Measurements from ENCODE around the gene MMP13.
"Not testable (repeated sequence)": the region's sequence is repeated elsewhere in the genome, so short reads cannot be mapped to it uniquely, and the experiment has no call there.

Gene MMP13

DNA sequence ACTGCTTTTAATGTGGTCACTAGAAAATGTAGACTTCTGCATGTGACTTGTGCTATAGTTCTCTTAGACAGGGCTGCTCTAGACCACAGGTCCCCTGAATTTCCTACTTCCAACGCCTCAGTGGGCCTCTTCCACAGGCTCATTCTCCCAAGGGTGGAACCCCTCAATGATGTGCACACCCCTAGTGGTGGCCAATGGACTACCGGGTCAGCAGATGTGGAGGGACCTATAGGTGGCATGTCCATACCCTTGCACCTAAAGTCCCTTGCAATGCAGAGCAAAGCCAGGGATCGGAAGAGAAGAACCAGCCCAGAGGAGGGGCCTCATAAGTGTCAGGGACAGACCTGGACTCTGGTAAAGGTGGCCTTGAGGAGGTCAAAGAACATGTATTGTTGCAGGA lies 20.0 kb downstream of the MMP13 start:
- no peak for DNase-seq (ENCODE audit: low spot score)

DNA sequence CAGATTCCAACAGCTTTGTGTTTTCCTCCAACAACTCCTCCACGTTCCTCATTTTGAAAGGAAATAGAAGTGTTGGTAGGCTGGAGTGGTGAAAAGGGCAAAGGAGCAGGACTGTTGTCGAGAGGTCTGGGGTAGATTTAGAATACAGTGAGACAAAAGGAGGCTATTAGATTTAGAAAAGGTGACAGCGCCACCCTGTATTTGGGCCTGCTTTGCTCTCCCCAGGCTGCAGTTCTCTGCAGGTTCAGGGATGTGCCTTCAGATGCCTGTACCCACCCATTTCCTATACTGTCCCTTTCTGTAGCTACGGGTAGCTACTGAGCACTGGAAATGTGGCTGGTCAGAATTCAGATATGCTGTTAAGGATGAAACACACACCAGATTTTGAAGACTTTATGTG lies 20.8 kb downstream of the MMP13 start:
- no peak for DNase-seq (ENCODE audit: low spot score)

DNA sequence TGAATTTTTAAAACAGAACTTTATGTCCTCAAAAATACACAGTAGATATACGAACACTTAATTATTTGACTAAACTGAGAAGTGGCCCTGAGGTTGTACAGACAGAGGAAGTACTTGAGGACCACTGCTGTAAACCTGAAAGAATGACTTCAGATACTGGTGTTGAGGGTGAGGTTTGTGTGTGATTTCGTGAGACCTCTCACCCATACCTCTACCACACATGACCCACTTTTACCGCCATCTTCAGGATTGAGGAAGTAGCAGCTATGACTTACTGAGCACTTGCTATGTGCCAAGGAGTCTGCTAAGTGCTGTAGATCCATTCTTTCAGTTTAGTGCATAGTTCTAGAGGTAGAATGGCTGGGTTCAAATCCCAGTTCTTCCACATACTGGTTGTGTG lies 21.9 kb downstream of the MMP13 start:
- DNase-seq (ENCODE audit: low spot score), result no peak

DNA sequence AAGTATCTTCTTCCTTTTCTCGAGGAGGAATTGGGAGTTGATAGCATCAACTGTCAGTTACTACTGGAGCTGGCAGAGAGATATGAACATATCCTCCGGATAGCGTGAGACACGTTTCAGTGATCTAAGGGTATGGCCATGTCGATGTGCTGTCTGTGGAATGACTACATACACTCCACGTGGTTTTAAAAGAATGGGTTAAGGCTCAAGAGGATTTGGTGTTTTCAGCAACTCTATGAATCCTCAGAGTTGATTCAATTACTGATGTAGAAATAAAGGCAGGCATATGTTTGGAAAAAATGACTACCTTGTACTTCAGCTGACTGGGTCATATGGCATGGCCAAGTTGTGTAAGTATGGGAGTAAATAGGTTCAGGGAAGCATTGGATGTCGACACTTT lies 22.9 kb downstream of the MMP13 start:
- DNase-seq (ENCODE audit: low spot score), result no peak

DNA sequence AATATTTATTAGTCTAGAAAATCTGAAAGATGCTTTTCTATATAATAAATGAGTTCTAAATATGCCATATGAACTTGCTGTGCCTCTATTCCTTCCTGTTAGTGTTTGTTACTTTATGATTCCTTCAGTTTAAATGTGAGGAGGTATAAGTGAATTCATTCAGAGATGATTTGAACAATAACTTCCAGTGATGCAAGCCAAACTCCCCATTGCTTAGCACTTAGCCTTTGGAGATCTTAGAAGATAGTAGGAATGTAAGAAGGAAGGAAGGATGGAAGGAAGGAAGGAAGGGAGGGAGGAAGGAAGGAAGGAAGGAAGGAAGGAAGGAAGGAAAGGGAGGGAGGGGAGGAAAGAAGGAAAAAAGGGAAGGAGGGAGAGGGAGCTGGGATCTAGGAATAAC lies 25.1 kb downstream of the MMP13 start:
- no peak for DNase-seq (ENCODE audit: low spot score)

DNA sequence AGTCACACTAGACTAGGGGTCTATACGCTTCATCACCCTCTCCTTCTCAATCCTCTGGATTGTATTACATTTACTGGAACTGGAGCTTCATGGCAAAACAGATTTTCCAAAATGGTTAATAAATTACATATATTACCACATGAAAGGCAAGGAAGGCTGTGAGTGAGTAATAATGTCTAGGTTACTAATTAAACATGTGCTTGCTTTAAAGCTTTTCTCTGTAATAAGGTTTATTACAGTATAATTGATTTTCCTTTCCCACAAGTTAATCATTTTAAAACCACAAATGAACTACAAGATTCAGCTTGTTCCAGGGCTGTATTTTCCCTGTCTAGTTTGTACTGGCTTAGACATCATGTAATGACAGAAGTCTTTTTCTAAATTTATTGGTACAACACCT lies 25.6 kb downstream of the MMP13 start:
- DNase-seq (ENCODE audit: low spot score), result no peak

DNA sequence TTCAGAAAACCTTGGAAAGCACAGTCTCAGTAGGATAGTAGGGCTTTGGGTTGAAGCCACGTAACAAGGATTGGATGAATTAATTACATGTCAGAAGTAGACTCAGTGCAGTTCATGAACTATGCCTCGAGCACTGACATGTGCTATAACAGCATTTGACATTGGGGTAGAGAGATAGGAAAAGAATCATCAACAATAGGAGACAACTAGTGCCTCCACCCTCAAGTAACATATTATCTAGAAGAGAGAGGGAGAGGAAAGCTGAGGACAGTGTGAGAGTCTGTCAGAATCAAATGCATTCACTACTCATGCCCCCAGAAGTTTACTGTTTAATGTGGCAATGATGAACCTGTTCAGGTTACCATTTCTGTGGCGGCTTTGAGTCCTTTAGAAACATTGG lies 26.4 kb downstream of the MMP13 start:
- no peak for DNase-seq (ENCODE audit: low spot score)

DNA sequence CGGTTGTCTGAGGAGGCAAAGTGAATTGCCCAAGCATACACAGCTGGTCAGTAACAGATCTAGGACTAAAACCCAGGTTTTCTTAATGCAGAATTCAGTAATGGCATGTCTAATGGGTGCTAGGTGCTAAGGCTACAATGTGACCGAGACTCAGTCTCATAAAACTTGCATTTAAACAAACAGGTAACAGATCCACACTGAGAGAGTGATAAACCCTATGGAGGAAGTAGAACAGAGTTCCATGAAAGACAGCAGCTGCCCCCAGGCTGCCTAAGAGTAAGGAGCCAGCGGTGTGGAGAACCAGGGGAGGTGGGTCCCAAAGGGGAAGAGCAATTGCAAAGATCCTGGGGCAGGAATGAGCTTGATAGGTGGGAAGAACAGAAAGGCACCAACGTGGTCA lies 27.3 kb downstream of the MMP13 start:
- DNase-seq (ENCODE audit: low spot score), result no peak

DNA sequence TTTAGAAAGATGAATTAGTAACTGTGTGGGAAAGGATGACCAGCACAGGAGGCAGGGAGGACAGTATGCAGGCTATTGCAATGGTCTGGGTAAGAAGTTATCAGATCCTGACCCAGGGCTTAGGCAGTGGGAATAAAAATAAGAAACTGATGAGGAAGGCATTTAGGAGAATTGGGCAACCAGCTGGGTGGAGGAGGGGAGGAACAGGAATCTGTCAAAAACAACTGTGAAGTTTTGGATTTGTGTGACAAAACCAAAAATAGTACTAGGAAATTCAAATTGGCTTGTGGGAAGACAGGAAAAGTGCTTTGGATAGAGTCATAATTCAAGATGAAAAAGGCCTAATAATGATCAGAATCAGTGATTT lies 27.9 kb downstream of the MMP13 start:
- DNase-seq (ENCODE audit: low spot score), result no peak

DNA sequence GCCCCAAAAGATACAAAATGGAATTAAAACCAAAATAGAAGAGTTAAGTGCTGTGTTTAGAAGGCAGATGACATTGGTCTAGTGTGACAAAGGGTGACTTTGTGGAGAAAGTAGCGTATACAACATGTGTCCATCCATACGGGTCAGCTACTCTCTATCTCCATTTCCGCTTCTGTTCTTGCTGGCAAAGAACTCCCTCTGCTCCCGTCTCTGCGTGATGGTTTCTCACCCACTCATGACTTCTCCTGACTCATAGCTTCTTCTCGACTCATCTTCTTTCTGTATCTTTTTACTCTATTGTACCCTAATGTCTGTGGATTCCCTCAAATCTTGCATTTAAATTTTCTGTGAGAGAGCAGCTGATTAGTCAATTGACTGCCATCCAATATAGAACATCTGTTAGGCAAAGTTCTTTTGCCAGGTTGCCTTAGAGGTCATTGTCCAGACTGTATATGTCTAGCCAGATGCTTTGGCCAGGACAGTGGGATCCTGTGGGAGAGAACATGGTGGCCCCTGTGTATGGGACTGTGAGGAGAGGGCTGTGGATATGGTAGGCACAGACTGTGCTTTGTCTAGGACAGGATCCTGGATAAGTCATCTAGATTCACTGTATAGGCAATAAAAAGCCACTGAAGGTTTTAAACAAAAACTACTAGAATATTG lies 28.4 kb downstream of the MMP13 start:
- no peak for DNase-seq (ENCODE audit: low spot score)

DNA sequence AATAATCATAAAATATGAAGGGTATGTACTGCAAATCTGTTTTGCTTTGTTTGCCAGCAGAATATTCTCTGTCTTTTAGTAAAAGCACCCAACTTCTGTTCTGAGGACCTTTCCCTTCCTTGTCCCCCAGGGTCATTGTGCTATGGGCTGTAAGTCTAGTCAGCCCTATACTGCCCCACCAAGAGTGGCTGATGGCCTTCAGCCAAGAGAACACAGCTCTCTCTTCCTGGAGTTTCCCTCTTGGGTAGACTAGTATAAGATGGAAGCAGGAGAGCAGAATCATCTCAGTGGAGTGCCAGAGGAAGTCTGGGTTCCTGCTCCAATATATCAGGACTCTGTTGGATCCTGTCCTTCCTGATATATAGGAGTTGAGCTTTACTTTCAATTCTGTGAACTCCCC lies 29.0 kb downstream of the MMP13 start:
- no peak for DNase-seq (ENCODE audit: low spot score)

DNA sequence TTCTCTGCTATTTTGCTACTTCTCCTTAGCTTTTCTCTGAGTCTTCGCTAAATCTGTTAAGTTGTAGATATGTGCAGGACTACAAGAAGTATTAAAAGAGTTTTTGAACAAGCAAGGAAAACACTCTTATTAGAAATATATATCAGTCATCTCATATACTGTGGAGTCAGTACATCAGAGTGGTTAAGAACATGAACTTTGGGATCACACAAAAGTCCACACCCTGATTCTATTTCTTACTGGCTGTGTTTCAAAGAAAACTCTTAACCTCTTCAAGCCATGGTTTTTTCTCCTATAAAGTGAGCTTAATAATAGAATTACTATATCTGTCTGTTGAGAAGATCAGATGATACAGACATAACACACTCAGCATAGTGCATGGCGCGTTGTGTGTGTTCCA lies 29.5 kb downstream of the MMP13 start:
- no peak for DNase-seq (ENCODE audit: low spot score)

DNA sequence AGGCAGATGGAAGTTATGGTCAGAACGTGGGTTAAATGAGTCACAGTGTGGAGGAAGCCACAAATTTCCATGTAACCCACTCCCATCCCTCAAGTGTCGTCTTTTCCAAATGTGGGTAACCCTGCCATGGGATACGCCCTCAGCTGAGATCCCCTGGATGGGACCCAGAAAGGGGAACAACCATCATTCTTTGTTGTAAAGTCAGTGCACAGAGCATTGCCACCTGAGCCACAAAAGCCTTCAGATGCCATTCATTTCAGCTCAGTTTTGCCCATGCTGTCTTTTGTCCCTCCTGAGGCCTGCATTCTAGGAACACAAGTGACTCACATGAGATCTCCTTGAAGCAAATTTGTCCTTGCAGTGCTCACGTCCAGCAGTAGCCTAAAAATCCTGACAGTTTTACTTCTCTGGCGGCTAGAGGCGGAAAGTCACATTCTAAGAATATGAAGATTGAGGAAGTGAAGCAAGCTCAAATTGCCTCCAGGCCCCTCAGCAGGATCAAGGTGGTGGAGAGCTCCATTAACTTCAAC lies 30.6 kb downstream of the MMP13 start:
- DNase-seq (ENCODE audit: low spot score), result no peak

DNA sequence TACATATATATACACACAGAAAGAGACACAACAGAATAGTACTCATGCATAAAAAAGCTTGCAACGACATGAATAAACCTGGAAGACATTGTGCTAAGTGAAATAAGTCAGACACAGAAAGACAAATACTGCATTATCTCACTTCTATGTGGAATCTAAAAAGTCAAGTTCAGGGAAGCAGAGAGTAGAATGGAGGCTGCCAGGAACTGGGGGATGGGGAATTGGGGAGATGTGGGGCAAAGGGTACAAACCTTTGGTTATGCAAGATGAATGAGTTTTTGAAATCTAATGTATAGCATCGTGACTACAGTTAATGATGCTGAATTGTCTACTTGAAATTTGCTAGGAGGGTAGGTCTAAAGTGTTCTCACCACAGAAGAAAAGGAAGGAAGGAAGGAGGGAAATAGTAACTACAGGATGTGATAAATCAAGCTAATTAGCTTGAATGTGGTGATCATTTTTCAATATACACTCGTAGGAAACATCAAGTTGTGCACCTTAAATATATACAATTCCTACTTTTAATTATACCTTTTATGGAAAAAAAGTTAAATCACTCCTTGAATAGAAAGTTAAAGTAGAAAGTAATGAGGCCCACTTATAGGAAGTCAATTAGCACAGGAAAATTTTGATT lies 33.8 kb downstream of the MMP13 start:
- no peak for DNase-seq (ENCODE audit: low spot score)

DNA sequence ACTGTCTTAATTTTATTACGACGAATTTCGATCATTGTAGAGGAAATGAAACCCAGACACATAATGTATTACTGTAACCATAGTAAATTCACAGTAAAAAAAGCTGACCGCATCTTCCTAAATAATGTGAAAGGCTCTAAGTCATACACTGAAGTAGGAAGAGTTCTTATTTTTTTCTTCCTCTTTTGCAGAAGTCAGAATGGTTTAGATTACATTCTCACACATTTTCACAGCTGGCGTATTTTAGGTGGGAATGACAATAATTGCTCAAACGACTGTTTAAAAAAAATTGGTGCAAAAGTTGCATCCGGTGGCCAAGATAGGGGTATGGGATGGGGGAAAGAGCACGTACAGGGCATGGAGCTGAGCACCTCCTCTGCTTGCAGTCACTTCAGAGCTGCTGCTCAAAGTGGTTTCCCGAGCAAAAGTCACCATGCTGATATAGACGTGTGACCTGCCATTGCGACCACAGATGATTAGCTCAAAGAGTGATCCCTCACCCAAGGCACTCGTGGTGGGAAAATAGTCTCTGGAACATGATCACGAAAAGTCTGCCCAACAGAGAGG lies 35.3 kb downstream of the MMP13 start:
- DNase-seq (ENCODE audit: low spot score), result no peak

DNA sequence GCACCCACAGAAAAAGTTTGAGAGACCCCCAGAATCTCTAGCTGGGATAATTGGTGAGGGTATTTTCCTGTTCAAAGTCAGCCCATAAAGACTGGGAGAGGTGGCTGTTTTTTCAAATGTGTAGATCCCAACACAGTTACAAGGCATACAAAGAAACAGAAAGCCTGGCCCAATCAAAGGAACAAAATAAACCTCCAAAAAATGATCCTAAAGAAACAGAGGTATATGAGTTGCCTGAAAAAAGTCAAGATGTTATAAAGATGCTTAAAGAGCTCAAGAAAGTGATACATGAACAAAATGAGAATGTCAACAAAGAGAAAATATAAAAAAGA lies 40.5 kb downstream of the MMP13 start:
- no peak for DNase-seq (ENCODE audit: low spot score)

DNA sequence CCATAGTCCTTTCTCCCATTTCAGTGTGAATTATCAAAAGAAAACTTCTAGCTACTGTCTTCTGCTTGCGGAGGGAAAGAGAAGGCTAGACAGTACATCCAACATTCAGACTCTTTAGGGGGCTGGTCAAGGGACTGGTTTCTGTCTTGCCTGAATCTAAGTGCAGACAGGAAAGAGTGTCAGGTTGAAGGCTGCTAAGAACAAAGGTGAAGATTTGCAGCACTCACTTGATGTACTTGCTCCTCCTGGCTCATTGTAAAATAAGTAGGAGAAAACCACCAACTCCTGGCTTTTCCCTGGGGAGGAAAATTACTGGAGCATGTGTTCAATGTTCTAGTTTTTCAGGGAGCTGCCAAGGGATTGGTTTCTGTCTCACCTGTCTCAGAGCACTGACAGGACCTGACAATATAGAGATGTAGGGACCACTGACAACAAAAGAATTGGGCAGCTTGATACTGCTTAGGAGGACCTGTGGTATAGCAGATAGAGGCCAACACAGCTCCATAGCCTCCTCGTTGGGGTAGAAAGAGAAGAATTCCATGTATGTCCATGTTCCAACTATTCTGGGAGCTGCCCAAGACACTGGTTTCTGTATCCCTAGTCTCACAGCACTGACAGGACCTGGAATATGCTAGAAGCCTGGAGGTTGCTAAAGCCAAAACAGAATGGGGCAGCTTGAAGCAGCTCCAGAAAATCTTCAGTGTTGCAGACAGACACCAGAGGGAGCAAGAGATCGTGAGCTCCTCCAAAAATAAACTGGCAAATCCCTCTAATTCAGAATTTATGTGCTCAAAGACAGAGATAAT lies 41.1 kb downstream of the MMP13 start:
- no peak for DNase-seq (ENCODE audit: low spot score)

DNA sequence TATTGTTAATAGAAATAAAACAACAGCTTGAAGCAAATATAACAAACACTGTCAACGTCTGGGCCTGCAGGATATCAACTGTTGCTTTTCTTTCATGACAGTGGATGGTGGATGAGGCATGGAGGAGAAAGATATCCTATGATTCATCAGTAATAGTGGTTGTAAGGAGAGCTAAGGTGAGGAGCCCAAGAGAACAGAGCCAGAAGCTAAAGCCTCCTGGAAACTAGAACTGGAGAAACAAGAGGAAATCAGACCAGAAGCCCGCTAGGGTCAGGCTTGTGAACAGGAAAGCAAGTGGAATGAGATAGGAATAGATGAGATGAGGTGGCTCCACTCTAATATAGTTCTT lies 43.1 kb downstream of the MMP13 start:
- DNase-seq (ENCODE audit: low spot score), result no peak

DNA sequence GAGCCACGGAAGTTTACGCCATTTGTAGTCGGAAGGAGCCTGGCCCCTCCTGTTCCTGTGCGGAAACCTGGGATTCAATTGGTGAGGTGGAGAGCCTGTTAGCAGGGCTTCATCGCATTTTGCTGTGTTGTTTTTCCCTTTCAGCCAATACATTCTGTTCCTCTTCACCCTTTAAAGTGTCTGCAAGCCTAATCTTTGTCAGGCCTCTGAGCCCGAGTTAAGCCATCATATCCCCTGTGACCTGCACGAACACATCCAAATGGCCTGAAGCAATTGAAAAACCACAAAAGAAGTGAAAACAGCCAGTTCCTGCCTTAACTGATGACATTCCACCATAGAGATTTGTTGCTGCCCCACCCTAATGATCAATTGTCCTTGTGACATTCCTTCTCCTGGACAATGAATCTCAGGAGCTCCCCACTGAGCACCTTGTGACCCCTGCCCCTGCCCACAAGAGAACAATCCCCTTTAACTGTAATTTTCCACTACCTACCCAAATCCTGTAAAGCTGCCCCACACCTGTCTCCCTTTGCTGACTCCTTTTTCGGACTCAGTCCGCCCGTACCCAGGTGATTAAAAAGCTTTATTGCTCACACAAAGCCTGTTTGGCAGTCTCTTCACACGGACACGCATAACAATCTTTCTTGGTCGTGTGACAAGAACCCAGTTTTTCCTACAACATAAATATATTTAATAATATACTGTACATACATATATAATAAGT lies 43.6 kb downstream of the MMP13 start:
- DNase-seq (ENCODE audit: low spot score), result no peak

DNA sequence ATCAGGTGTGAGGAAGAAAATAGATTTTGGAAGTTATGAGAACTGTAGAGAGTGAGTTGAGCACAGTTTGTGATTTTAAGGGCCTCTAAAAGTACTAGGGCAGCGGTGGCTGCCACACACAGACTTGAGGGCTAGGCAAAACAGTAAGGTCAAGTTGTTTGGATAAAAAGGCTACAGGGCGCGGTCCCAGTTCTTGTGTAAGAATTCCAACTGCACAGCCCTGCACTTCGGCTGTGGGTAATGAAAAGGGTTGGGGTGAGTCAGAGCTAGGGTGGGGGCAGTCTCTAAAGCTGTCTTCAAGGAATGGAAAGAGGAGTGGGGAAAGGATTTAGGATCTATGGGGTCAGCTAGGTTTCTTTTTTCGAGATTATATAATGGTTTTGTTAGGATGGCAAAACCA lies 49.7 kb downstream of the MMP13 start:
- not testable (repeated sequence) for DNase-seq (ENCODE audit: low spot score)

DNA sequence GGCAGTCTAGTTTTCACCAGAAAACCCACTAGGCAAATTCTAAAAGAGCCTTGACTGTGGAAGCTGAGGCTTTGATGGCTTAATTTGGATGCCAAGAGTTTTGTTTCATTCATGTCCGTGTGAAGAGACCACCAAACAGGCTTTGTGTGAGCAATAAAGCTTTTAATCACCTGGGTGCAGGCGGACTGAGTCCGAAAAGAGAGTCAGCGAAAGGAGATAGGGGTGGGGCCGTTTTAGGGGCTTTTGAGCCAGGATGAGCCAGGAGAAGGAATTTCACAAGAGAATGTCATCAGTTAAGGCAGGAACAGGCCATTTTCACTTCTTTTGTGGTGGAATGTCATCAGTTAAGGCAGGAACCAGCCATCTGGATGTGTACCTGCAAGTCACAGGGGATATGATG lies 51.6 kb downstream of the MMP13 start:
- not testable (repeated sequence) for DNase-seq (ENCODE audit: low spot score)

DNA sequence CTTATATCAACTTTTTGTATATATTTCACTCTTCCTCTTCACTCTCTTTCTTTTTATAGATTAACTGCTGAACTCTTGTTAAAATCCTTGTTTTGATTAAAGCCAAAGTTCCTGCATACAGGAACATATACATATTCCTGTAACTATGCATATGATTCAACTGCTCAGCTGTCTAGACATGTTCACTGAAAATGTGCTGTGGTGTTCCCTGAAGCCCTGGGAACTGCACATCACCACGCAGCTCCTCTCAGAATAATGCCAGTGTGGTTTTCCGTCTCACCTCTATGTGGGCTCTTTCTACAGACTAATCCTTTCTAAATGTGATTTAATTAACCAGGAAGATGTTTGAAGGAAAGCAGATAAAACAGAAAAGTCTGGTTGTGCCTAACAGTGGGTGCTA lies 55.2 kb downstream of the MMP13 start:
- DNase-seq (ENCODE audit: low spot score), result no peak

All from hematopoietic multipotent progenitor cell treated with erythropoietin and hydrocortisone succinate and interleukin-3 and kit ligand, for 15 days (in vitro differentiated cells).